K562 (cell line): ENCODE measurements around the gene RFESD. TPM values are rescaled to one million over a fixed set of nuclear protein-coding genes. Genes with fewer than 3 reads are reported as not detected.

Experiments
- CC2D1A ChIP-seq: fragments of 450-650 bp; IDR thresholded peaks from 2 replicates; pipeline ENCODE4 v1.6.1; 2017; ENCODE audit warnings: mild to moderate bottlenecking
- CREBBP ChIP-seq: IDR thresholded peaks from one replicate; pipeline ENCODE4 v1.6.1; 2012; ENCODE audit warnings: low read depth, mild to moderate bottlenecking, control low read depth, inconsistent platforms, low read length
- ELK1 ChIP-seq: sonication (generic); formaldehyde crosslinking; IDR thresholded peaks from 2 replicates; pipeline ENCODE4 v1.8.1; 2022; ENCODE audit warnings: missing genetic modification reagents
- GMEB1 ChIP-seq: fragments of 250-450 bp; sonication (Bioruptor Pico); IDR thresholded peaks from 2 replicates; pipeline ENCODE4 v1.4.0; 2020; ENCODE audit warnings: mild to moderate bottlenecking
- HMG20B ChIP-seq: fragments of 250-450 bp; sonication (Bioruptor Pico); IDR thresholded peaks from 2 replicates; pipeline ENCODE4 v1.5.0; 2021; ENCODE audit warnings: mild to moderate bottlenecking
- IRF9 ChIP-seq: fragments of 450-650 bp; IDR thresholded peaks from 2 replicates; pipeline ENCODE4 v1.6.1; 2016; ENCODE audit warnings: missing biosample characterization, missing genetic modification characterization
- KAT7 ChIP-seq: sonication (generic); formaldehyde crosslinking; IDR thresholded peaks from 2 replicates; pipeline ENCODE4 v1.8.0; 2022; ENCODE audit warnings: missing genetic modification reagents, mild to moderate bottlenecking, borderline replicate concordance
- KDM4B ChIP-seq, 2 experiments: fragments of 450-650 bp in 1 of 2; sonication (generic) in 1 of 2; IDR thresholded peaks; 2 replicates each; pipeline ENCODE4 v1.6.1; 2016 to 2017; ENCODE audit warnings: borderline replicate concordance in 2 of 2, antibody characterized with exemption in 1 of 2, low read depth in 1 of 2, mild to moderate bottlenecking in 1 of 2
- KLF16 ChIP-seq: IDR thresholded peaks from 2 replicates; pipeline ENCODE4 v1.6.1; 2016; ENCODE audit warnings: antibody characterized with exemption
- MECOM ChIP-seq: fragments of 250-450 bp; sonication (Bioruptor Pico); IDR thresholded peaks from 2 replicates; pipeline ENCODE4 v1.8.0; 2022; ENCODE audit warnings: inconsistent platforms
- MED1 ChIP-seq: sonication (generic); formaldehyde crosslinking; IDR thresholded peaks from 2 replicates; pipeline ENCODE4 v1.8.1; 2023; ENCODE audit warnings: missing genetic modification reagents, borderline replicate concordance
- MEIS2 ChIP-seq: fragments of 450-650 bp; IDR thresholded peaks from 2 replicates; pipeline ENCODE4 v1.6.1; 2014; ENCODE audit warnings: mild to moderate bottlenecking; ENCODE audit not compliant: partially characterized antibody
- NBN ChIP-seq: fragments of 450-650 bp; IDR thresholded peaks from 2 replicates; pipeline ENCODE4 v1.6.1; 2016; ENCODE audit warnings: low read depth, mild to moderate bottlenecking
- NKRF ChIP-seq: fragments of 450-650 bp; IDR thresholded peaks from 2 replicates; pipeline ENCODE4 v1.6.1; 2016; ENCODE audit warnings: borderline replicate concordance
- PHTF2 ChIP-seq: fragments of 250-450 bp; sonication (Bioruptor Pico); IDR thresholded peaks from 2 replicates; pipeline ENCODE4 v1.5.0; 2021; ENCODE audit warnings: mild to moderate bottlenecking
- PPARD ChIP-seq: fragments of 250-450 bp; sonication (Bioruptor Pico); IDR thresholded peaks from 2 replicates; pipeline ENCODE4 v1.8.0; 2022; ENCODE audit warnings: inconsistent platforms, mild to moderate bottlenecking, moderate library complexity
- RCOR1 ChIP-seq, 2 experiments: IDR thresholded peaks; 2 replicates each; pipeline ENCODE4 v1.6.1; 2012; ENCODE audit warnings: low read depth in 2 of 2, low read length in 2 of 2, borderline replicate concordance in 1 of 2, improper control_type of control experiment in 1 of 2
- SMAD4 ChIP-seq: fragments of 250-450 bp; sonication (Bioruptor Pico); conservative IDR thresholded peaks from 2 replicates; pipeline ENCODE4 v1.8.0; 2021; ENCODE audit warnings: inconsistent platforms, mild to moderate bottlenecking, moderate library complexity
- TAL1 ChIP-seq: fragments of 450-650 bp; IDR thresholded peaks from 2 replicates; pipeline ENCODE4 v1.6.1; 2016; ENCODE audit warnings: mild to moderate bottlenecking
- TCF3 ChIP-seq: sonication (generic); formaldehyde crosslinking; IDR thresholded peaks from 2 replicates; pipeline ENCODE4 v1.4.0; 2020; ENCODE audit warnings: mild to moderate bottlenecking, missing genetic modification reagents
- THRAP3 ChIP-seq: fragments of 450-650 bp; IDR thresholded peaks from 2 replicates; pipeline ENCODE4 v1.6.1; 2016; ENCODE audit warnings: mild to moderate bottlenecking, inconsistent platforms, borderline replicate concordance
- XRCC4 ChIP-seq: IDR thresholded peaks from one replicate; pipeline ENCODE4 v1.6.1; 2011; ENCODE audit not compliant: insufficient read depth, insufficient read length; ENCODE audit errors: extremely low read depth
- ZNF134 ChIP-seq: fragments of 250-450 bp; sonication (Bioruptor Pico); conservative IDR thresholded peaks from 2 replicates; pipeline ENCODE4 v1.4.0; 2020
- ZNF668 ChIP-seq: fragments of 250-450 bp; sonication (Bioruptor Pico); IDR thresholded peaks from 2 replicates; pipeline ENCODE4 v1.8.0; 2022; ENCODE audit warnings: mild to moderate bottlenecking, inconsistent platforms
- ZNF830 ChIP-seq: fragments of 250-450 bp; sonication (Bioruptor Pico); IDR thresholded peaks from 2 replicates; pipeline ENCODE4 v1.5.0; 2021; ENCODE audit warnings: mild to moderate bottlenecking
- polyA plus RNA-seq, 8 experiments: library from polyadenylated mRNA; depleted of rRNA in 4 of 8; stranded (reverse) in 5 of 8; unstranded in 3 of 8; fragments of >200 nt; fragmentation: Nextera tagmentation in 2 of 8; fragmentation: Illumina TruSeq in 1 of 8; extraction: Ambion mirVana in 2 of 8; extraction: Trizol in 1 of 8; gene quantifications; 2 replicates each; pipeline versions ENCODE4 v1.2.1 to v1.2.3, GENCODE V29; 2011 to 2014; ENCODE audit warnings: inconsistent platforms in 1 of 8, missing spikeins in 1 of 8
- total RNA-seq, 7 experiments: library from RNA; depleted of rRNA in 6 of 7; stranded (reverse); fragments of >200 nt in 6 of 7; fragmentation: Illumina TruSeq in 2 of 7; extraction: Trizol in 2 of 7; gene quantifications; 2 replicates each; pipeline versions ENCODE4 v1.2.1 to v1.2.3, GENCODE V29; 2011 to 2021; ENCODE audit warnings: low replicate concordance in 1 of 7

Gene RFESD
- total and polyA plus RNA-seq, 9 of the 15 experiments (the other 6 are each of a cell fraction or from before 2014, with no cell fraction given): 62.3 to 600 (median 140) TPM

GRCh38 chr5:95644351-95645042 lies 2.1 kb upstream of the RFESD start (continued):
- TF ChIP-seq THRAP3 (0 out of 2 replicates have a peak, but pooled peaks have one; percentile 38), RCOR1 (IDR thresholded peaks at IDR 0.05; ENCODE audit: borderline replicate concordance in 1 of 2, low read depth in 2 of 2, low read length in 2 of 2) (no peak), ELK1 (CRISPR knock-in tag) (no peak), MED1 (CRISPR knock-in tag) (no peak), KAT7 (no peak), MEIS2 (peak; percentile 7), PPARD (no peak), MECOM (no peak), HMG20B (no peak), CC2D1A (peak; percentile 83), ZNF830 (CRISPR knock-in tag) (no peak), ZNF134 (CRISPR knock-in tag) (no peak), IRF9 (no peak), KLF16 (no peak), TCF3 (CRISPR knock-in tag) (no peak), NBN (0 out of 2 replicates have a peak, but pooled peaks have one; percentile 73), CREBBP (no peak), PHTF2 (CRISPR knock-in tag) (no peak), NKRF (no peak), KDM4B (IDR thresholded peaks at IDR 0.05; ENCODE audit: borderline replicate concordance in 2 of 2, low read depth in 1 of 2) (no peak), ZNF668 (CRISPR knock-in tag) (no peak), XRCC4 (no peak), GMEB1 (CRISPR knock-in tag) (no peak), TAL1 (no peak), SMAD4 (CRISPR knock-in tag) (no peak)
